ENCODE measurements around the gene MACROD2.

MACROD2 gene

DNA sequence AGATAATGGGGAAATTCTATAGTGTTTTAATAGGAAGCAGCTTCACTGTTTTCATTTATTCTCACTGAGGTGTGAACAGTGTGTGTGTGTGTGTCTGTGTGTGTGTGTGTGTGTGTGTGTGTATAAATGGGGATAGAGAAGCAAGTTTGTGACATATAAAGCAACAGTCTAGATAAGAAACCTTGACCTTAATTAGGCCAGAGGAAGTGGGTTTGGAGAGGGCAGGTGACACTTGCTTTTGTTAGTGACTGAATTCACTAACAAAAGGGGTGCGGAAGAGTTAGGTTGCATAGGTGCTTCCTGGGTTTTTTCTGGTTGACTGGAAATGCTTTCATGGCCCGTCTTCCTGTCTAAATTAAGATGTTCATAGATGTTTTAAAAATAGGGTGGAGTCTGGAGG, 857.8 kb downstream of the MACROD2 start:
- no peak for DNase-seq (ENCODE audit: low read depth)
- TF ChIP-seq, protein P1, sequence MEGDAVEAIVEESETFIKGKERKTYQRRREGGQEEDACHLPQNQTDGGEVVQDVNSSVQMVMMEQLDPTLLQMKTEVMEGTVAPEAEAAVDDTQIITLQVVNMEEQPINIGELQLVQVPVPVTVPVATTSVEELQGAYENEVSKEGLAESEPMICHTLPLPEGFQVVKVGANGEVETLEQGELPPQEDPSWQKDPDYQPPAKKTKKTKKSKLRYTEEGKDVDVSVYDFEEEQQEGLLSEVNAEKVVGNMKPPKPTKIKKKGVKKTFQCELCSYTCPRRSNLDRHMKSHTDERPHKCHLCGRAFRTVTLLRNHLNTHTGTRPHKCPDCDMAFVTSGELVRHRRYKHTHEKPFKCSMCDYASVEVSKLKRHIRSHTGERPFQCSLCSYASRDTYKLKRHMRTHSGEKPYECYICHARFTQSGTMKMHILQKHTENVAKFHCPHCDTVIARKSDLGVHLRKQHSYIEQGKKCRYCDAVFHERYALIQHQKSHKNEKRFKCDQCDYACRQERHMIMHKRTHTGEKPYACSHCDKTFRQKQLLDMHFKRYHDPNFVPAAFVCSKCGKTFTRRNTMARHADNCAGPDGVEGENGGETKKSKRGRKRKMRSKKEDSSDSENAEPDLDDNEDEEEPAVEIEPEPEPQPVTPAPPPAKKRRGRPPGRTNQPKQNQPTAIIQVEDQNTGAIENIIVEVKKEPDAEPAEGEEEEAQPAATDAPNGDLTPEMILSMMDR (conservative IDR thresholded peaks at IDR 0.05; ENCODE audit: low read length), result no peak
- H3K4me3 ChIP-seq (ENCODE audit: low read length), result no peak overlapping the region

DNA sequence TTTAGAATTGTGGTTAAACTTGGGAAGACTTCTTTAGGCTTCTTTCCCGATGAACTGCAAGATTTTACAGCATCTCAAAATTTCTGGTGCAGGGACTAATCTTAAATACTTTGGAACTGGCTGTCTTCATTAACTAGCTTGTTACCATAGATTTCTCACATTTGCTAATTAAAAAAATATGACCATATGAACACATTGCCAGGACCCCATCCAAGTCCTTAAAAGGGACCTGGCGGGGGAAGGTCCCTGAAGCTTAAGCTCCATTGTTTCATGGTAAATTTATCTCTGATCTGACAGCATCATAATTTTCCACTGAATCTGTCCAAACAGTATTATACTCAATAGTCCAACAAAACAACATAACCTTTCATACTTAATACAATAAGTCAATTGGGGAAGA, 859.9 kb downstream of the MACROD2 start:
- TF ChIP-seq, protein P1 (conservative IDR thresholded peaks at IDR 0.05; ENCODE audit: low read length), result no peak
- no peak for DNase-seq (ENCODE audit: low read depth)
- no peak overlapping the region for H3K4me3 ChIP-seq (ENCODE audit: low read length)

DNA sequence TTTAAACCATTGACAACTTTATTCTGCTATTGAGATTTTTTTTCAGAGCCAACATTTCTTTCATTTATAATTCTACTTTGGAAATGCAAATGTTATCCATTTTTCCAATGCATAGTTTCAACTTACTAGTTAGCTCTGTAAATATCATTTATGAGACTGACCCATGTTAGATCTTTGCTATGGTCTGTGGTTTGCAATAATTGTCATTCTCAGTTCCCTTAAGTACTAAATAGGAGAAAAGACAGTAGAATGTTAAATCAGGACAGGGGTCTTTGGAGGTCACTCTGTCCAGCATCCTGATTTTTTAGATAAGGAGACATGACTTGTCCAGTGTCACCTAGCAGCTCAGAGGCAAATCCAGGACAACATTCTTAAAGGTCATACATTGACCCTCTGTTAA, 864.3 kb downstream of the MACROD2 start:
- no peak for DNase-seq (ENCODE audit: low read depth)
- H3K4me3 ChIP-seq (ENCODE audit: low read length), result no peak overlapping the region
- TF ChIP-seq, protein P1 (conservative IDR thresholded peaks at IDR 0.05; ENCODE audit: low read length), result no peak

DNA sequence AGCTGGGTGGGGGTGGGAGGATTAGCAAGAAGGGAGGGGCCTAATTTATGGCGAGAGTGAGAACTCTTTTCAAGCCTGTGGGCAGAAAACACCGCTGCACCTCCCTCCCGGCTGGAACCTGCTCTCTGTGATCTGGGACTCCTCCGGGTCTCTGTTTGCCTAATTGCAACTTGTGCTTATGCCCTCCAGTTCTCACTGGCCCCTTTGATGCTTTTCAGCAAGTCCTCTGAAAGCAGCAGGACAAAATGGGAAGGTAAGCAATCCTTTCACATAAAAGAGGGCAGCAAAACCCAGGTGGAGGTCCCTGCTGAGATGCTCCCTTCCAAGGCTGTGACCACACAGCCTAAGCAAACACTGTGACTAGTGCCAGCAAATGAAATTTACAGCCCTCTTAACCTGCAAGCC, 865.1 kb downstream of the MACROD2 start:
- DNase-seq (ENCODE audit: low read depth), result no peak

DNA sequence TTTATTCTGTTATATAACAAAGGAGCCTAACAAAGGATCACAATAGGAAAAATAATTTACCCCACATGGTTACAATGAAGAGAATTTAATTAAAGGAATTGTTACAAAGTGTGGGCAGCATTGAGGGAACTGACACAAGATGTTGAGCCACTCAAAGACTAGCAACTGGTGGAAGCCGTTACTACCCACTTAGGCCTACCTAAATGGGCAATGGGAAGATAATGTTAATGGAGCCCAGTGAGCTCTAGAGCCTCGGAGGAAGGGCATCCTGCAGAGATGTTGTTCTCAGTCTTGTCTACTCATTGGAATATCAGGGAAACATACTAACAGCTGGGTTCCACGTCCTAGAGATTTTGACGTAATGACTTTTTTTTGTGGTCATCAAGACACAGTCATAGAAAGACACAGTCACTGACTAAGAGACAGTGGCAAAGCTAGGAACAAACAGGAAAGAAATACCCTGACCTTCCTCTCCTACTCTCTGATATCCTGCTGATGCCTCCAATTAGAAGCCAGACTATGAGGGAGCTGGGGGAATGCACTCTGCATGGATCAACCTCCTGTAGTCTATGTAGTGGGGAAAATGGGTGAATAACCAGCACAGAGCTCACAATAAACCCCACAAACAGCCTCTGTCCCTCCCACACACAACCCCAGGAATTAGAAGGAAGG, 865.8 kb downstream of the MACROD2 start:
- DNase-seq (ENCODE audit: low read depth), result no peak
- no peak overlapping the region for H3K4me3 ChIP-seq (ENCODE audit: low read length)

More for the DNA sequence above, 865.1 kb downstream of the MACROD2 start:
- TF ChIP-seq, protein P1 (conservative IDR thresholded peaks at IDR 0.05; ENCODE audit: low read length), result no peak
- no peak overlapping the region for H3K4me3 ChIP-seq (ENCODE audit: low read length)

DNA sequence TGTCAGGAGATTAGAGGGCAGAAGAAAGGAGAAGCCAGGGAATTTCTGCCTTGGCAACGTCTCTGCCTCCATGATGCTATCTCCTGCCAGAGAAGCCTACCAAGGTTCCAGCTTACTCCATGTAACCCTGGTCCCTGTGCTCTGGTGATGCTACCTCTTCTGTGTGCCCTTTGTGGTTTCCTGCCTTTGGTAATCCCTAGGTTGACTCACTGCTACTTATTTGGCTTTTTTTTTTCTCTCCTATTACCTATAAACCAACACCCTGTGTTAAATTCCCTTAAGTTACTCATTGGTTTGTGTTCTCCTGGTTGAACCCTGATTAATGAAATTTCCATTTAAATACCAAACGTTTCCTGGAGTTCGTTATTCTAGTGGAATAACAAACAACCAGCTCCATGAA, 869.9 kb downstream of the MACROD2 start:
- DNase-seq (ENCODE audit: low read depth), result no peak
- TF ChIP-seq, protein P1 (conservative IDR thresholded peaks at IDR 0.05; ENCODE audit: low read length), result no peak
- H3K4me3 ChIP-seq (ENCODE audit: low read length), result no peak overlapping the region

More for the DNA sequence above, 865.8 kb downstream of the MACROD2 start:
- TF ChIP-seq, protein P1 (conservative IDR thresholded peaks at IDR 0.05; ENCODE audit: low read length), result no peak

DNA sequence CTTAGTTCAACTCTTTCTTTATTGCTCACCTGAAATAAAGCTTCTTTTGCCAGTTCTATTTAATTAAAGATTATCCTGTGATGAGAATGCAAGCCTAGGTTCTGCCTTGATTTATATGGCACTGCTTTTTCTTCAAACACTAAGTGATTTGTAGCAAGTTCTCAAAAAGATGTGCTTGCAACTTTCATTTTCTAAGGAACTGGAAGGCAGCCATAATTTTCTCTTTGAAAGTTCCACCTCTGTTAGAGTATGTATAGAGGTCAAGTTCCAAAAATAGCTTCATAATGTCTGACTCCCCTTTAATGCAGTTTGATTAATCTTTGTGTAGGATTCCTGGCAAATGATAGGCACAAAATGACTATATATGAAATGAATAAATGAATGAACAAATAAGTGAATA, 870.4 kb downstream of the MACROD2 start:
- TF ChIP-seq, protein P1 (conservative IDR thresholded peaks at IDR 0.05; ENCODE audit: low read length), result no peak
- no peak overlapping the region for H3K4me3 ChIP-seq (ENCODE audit: low read length)
- no peak for DNase-seq (ENCODE audit: low read depth)
